ENCODE data around the gene FRMD1.
"Not testable (repeated sequence)": the region's sequence is repeated elsewhere in the genome, so short reads cannot be mapped to it uniquely, and the experiment has no call there.

Gene FRMD1

GRCh38 chr6:168086066-168086465, 7.1 kb upstream of the FRMD1 start:
- in situ Hi-C loops (cut with HindIII; ENCODE audit: low pct_ligation_motif_present, low pct_unique_long_range_greater_than_20kb, low sequenced_read_pairs) = no loop called here
- DNase-seq = no peak

- in situ Hi-C loops (cut with HindIII; ENCODE audit: low pct_ligation_motif_present, low pct_unique_long_range_greater_than_20kb, low sequenced_read_pairs) = no loop called here
- no peak for DNase-seq
Observed at GRCh38 chr6:168084465-168085160, 5.6 kb upstream of the FRMD1 start.

DNA sequence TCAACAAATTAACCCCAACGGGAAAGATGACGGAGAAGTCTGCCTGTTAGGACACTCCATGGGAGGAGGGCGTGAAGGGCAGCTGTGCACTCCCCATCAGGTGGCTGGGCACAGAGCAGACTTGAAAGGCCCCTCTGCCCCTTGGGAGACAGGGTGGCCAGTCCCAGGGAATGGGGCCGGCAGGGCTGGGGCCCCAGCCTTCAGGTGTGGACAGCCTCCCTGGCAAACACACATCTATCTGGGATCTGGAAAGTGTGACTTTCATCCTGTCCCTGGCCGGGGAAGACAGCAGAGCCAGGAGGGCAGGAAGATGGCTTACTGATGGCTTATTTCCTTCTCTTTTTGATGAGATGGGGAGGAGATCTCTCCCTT, 4.5 kb upstream of the FRMD1 start:
- no peak for DNase-seq
- in situ Hi-C loops (cut with HindIII; ENCODE audit: low pct_ligation_motif_present, low pct_unique_long_range_greater_than_20kb, low sequenced_read_pairs) = no loop called here

DNA sequence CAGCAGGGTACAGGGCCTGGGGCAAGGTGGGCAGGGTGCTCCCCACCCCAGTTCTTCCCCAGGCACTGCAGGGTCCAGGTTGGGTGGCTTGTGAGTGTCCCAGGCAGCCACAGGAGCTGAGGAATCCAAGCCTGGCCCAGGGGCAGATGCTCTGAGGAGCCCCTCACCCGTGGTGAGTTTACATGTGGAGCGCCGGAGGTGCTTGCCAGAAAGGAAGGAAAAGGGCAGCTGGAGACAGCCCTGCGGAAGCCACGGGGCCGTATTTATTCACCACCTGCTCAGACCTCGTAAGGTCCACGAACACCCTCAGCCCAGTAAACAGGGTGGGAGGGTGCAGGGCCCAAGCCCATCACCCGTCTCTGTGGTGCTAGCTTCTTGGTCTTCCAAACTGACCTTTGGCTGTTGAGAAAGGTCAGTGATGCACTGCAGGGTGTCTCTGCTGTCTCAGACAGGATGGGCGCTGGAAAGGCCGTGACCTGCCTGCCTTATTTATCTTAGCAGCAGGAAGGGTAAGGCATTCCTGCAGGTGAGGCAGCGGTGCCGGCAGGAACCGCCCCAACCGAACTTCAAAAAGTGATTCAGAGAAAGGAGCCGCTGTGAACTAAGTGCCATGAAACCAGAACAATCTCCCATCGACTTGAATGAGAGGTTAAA, 4.0 kb upstream of the FRMD1 start:
- in situ Hi-C loops (cut with HindIII; ENCODE audit: low pct_ligation_motif_present, low pct_unique_long_range_greater_than_20kb, low sequenced_read_pairs) = no loop called here
- DNase-seq = no peak

DNA sequence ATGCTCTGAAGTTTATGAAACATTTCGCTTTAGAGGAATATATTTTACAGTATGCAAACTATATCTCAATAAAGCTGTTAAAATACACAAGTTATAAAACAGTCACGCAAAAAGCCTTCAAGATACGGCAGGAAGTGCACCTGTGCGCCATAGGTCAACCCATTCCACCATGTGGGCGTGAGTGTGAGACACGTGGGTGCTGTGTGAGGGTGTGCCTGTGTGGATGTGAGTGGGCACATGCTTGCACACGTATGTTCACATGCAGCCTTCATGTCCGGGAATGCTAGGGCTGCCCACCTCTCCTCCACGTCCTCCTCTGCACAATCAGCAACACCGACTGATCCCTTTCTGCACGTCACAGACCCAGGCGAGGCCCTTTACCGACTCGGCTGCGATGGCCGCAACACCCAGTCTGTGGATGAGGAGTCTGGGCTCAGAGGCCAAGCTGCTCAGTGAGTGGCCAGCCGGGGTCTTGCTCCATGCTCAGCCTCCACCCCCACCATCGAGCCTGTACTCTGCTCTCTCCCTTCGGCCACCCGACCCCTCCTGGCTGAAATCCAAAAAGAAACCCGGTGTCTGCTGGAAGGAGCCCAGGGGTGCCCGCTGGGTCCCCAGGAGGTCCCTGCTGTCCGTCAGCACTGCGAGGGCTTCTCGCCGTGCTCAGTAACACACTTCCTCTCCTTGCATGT, 3.0 kb upstream of the FRMD1 start:
- DNase-seq = no peak
- in situ Hi-C loops (cut with HindIII; ENCODE audit: low pct_ligation_motif_present, low pct_unique_long_range_greater_than_20kb, low sequenced_read_pairs) = no loop called here

- no peak for DNase-seq
- in situ Hi-C loops (cut with HindIII; ENCODE audit: low pct_ligation_motif_present, low pct_unique_long_range_greater_than_20kb, low sequenced_read_pairs) = no loop called here
Observed at GRCh38 chr6:168080393-168081077, 1.5 kb upstream of the FRMD1 start.

DNA sequence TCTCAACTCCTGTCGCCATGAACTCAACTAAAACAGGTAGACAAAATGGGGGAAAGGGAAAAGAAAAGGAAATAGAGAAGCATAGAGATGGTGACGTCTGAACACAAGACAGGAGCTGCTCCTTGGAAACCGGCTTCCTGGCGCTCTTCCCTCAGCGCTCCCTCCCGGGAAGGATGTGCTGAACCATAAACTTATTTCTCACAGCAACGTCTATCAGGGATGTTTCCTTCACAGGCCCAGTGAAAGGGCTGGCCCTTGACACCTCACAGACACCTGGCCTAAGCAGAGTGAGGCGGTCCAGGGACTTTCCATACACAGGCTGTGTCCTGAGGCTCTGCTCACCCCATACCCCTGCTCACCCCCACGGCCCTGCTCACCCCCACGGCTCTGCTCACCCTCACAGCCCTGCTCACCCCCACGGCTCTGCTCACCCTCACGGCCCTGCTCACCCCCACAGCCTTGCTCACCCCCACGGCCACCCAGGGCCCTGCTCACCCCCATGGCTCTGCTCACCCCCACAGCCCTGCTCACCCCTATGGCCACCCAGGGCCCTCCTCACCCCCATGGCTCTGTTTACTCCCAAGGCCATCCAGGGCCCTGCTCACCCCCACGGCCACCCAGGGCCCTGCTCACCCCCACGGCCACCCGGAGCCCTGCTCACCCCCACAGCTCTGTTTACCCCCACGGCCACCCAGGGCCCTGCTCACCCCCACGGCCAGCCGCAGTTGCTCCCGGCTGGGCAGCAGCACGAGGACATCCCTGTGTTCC, 653 bp downstream of the FRMD1 start:
- no peak for DNase-seq
- in situ Hi-C loops (cut with HindIII; ENCODE audit: low pct_ligation_motif_present, low pct_unique_long_range_greater_than_20kb, low sequenced_read_pairs) = no loop called here

DNA sequence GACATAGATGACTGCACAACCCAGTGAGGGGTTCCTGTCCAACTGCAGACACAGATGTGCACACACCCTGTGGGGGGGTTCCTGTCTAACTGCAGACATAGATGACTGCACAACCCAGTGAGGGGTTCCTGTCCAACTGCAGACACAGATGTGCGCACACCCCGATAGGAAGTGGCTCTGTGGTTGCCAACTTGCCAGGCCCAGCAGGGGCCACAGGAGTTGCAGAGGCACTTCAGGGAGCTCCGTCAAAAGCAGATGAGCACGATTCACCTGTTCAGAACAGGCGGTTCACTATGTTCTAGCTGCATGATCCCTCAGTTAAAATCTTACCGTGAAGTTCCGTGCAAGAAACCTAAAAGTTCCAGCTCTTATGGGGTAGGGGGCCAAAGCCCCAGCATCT, 1.6 kb downstream of the FRMD1 start:
- in situ Hi-C loops (cut with HindIII; ENCODE audit: low pct_ligation_motif_present, low pct_unique_long_range_greater_than_20kb, low sequenced_read_pairs); DNase-seq: not testable (repeated sequence)

DNA sequence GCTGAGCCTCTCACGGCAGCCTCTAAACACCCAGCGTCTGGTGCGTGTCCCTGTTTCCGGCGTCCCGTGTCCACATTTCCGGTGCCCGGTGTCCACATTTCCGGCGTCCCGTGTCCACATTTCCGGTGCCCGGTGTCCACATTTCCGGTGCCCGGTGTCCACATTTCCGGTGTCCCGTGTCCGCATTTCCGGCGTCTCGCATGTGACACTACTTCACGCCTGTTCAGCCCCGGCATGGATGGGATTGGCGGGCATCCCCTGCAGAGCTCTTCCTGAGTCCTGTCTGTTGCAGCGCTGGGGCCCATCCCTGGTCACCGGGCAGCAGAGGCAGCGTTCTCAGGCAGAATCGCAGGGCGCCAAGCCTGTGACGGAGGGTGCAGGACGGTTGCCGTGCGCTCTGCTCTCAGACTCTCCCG, 3.2 kb downstream of the FRMD1 start:
- DNase-seq = no peak
- in situ Hi-C loops (cut with HindIII; ENCODE audit: low pct_ligation_motif_present, low pct_unique_long_range_greater_than_20kb, low sequenced_read_pairs) = no loop called here

GRCh38 chr6:168075216-168075615, 3.8 kb downstream of the FRMD1 start:
- in situ Hi-C loops (cut with HindIII; ENCODE audit: low pct_ligation_motif_present, low pct_unique_long_range_greater_than_20kb, low sequenced_read_pairs) = no loop called here
- DNase-seq = no peak

DNA sequence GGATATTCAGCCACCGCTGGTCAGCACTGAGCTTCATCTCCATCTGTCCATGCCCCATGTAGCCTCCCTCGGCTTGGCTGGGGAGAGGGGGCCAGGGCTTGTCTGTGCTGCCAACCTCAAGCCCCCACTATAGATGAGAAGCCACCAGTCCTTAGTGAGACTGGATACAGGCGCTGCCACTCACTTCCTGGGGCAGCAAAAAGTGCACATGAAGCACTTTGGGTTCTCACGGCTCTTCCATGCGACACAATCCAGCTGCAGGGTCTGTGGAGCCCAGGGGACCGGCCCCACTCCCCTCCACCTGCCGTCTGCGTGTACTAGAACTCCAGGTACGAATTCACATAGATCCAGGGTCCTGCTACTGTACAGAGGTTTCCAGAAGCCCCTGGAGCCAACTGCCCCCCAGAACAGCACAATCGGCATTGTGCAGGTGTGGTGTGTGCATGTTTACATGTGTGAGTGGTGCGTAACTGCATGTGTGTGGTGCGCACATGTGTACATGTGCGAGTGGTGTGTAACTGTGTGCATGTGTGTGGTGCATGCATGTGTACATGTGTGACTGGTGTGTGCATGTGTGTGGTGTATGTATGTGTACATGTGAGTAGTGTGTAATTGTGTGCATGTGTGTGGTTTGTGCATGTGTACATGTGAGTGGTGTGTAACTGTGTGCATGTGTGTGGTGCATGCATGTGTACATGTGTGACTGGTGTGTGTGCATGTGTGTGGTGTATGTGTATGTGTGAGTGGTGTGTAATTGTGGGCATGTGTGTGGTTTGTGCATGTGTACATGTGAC, 4.9 kb downstream of the FRMD1 start:
- no peak for DNase-seq
- in situ Hi-C loops (cut with HindIII; ENCODE audit: low pct_ligation_motif_present, low pct_unique_long_range_greater_than_20kb, low sequenced_read_pairs) = no loop called here

GRCh38 chr6:168072730-168073129, 6.3 kb downstream of the FRMD1 start:
- no peak for DNase-seq
- in situ Hi-C loops (cut with HindIII; ENCODE audit: low pct_ligation_motif_present, low pct_unique_long_range_greater_than_20kb, low sequenced_read_pairs) = no loop called here

GRCh38 chr6:168072261-168072660, 6.8 kb downstream of the FRMD1 start:
- DNase-seq = no peak
- in situ Hi-C loops (cut with HindIII; ENCODE audit: low pct_ligation_motif_present, low pct_unique_long_range_greater_than_20kb, low sequenced_read_pairs) = no loop called here

- DNase-seq = no peak
Observed at GRCh38 chr6:168071620-168072019, 7.4 kb downstream of the FRMD1 start.

GRCh38 chr6:168070804-168071203, 8.2 kb downstream of the FRMD1 start:
- no peak for DNase-seq
- in situ Hi-C loops (cut with HindIII; ENCODE audit: low pct_ligation_motif_present, low pct_unique_long_range_greater_than_20kb, low sequenced_read_pairs) = no loop called here

More at GRCh38 chr6:168071620-168072019, 7.4 kb downstream of the FRMD1 start:
- in situ Hi-C loops (cut with HindIII; ENCODE audit: low pct_ligation_motif_present, low pct_unique_long_range_greater_than_20kb, low sequenced_read_pairs) = no loop called here

- in situ Hi-C loops (cut with HindIII; ENCODE audit: low pct_ligation_motif_present, low pct_unique_long_range_greater_than_20kb, low sequenced_read_pairs) = no loop called here
- no peak for DNase-seq
Observed at GRCh38 chr6:168067081-168067759, 11.8 kb downstream of the FRMD1 start.

- in situ Hi-C loops (cut with HindIII; ENCODE audit: low pct_ligation_motif_present, low pct_unique_long_range_greater_than_20kb, low sequenced_read_pairs) = no loop called here
- no peak for DNase-seq
Observed at GRCh38 chr6:168064226-168064807, 14.7 kb downstream of the FRMD1 start.

Data from ACHN (cell line).